ENCODE measurements around the gene ACSF3.
A peak's percentile ranks its signal among the peaks of the same experiment; 100 is the strongest.

Gene ACSF3

GRCh38 chr16:89123001-89123830 lies 29.6 kb downstream of the ACSF3 start:
- DNase-seq (ENCODE audit: low spot score) (no peak), FAIRE-seq (no peak)

DNA sequence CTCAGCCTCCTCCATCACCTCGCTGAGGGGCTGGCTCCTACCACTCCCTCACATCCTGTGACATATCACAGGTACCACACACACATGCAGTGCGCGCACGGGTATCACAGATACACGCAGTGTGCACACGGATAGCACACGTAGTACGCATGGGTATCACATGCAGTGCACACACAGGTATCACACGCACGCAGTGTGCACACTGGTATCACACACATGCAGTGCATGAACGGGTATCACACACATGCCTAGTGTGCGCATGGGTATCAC lies 30.1 kb downstream of the ACSF3 start:
- no peak for DNase-seq (ENCODE audit: low spot score)
- peak; percentile 93 for FAIRE-seq

- no peak for FAIRE-seq
- no peak for DNase-seq (ENCODE audit: low spot score)
Measured at GRCh38 chr16:89129378-89129777, 35.7 kb downstream of the ACSF3 start.

DNA sequence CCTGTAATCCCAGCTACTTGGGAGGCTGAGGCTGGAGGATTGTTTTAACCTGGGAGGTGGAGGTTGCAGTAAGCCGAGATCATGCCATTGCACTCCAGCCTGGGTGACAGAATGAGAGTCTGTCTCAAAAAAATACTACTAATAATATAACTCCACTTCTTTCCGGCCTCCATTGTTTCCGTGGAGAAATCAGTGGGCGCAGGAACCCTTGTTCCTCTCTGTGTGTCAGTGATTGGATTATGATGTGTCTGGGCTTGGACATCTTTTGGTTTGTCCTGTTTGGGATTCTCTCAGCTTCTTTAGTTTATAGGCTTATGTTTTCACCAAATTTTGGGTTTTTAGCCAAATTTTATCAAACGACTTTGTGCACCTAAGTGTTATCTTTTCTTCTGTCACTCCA lies 36.8 kb downstream of the ACSF3 start:
- DNase-seq (ENCODE audit: low spot score) (no peak), FAIRE-seq (no peak)

DNA sequence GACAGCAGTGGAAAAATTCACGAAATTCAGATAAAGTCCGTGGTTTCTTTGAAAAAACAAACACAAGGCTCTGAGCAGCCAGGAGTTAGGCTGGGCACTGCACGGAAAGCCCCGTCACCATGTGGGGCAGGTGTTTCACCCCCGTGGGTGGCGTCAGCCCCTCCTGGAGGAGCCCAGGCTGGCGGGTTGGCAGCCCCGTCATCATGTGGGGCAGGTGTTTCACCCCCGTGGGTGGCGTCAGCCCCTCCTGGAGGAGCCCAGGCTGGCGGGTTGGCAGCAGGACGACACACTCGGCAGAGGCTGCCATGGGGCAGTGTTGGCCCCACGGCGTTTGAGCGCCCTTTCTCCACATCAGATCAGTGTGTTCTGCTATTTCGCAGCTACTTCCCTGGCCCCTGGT lies 38.1 kb downstream of the ACSF3 start:
- DNase-seq (ENCODE audit: low spot score) (no peak), FAIRE-seq (no peak)

- FAIRE-seq: no peak
Measured at GRCh38 chr16:89132194-89133005, 38.7 kb downstream of the ACSF3 start.

GRCh38 chr16:89133457-89134127 lies 39.9 kb downstream of the ACSF3 start:
- FAIRE-seq: no peak
- DNase-seq (ENCODE audit: low spot score): no peak

More at GRCh38 chr16:89132194-89133005, 38.7 kb downstream of the ACSF3 start:
- DNase-seq (ENCODE audit: low spot score): no peak

GRCh38 chr16:89134269-89134668 lies 40.6 kb downstream of the ACSF3 start:
- FAIRE-seq: no peak

GRCh38 chr16:89135166-89135565 lies 41.5 kb downstream of the ACSF3 start:
- DNase-seq (ENCODE audit: low spot score) (no peak), FAIRE-seq (no peak)

More at GRCh38 chr16:89134269-89134668, 40.6 kb downstream of the ACSF3 start:
- no peak for DNase-seq (ENCODE audit: low spot score)

DNA sequence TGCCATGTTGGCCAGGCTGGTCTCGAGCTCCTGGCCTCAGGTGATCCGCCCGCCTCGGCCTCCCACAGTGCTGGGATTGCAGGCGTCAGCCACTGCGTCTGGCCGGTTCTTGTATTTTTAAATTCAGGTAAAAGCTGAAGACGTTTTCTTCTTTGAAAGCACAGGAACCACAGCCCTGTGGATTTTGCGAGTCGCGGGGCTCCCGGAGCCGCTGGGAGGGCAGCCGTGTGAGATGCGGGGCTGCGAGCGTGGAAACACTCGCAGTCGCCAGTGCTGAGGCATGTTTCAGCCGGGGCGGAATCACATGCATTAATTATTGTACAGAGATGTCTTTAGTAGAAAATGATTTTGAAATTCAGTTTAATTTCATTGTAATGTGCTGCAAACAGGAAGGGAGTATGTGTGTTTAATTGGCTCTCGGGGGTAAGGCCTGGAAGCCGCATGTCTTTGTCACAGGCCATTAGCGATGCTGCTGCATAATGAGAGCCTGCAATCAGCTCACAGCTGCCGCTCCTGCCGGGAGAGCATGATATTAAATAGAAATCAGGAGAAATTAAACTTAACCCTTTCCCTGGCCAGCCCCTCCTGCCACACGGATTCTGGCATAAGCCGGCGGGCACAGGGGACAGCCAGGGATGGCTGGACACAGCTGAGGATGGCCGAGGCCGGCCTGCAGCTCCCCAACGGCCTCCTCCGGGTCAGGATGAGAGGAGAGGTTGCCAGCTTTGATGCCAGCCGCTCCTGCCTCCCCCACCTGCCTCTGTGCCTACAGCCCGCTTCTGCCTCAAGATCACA lies 42.5 kb downstream of the ACSF3 start:
- FAIRE-seq (no peak), DNase-seq (ENCODE audit: low spot score) (no peak)

DNA sequence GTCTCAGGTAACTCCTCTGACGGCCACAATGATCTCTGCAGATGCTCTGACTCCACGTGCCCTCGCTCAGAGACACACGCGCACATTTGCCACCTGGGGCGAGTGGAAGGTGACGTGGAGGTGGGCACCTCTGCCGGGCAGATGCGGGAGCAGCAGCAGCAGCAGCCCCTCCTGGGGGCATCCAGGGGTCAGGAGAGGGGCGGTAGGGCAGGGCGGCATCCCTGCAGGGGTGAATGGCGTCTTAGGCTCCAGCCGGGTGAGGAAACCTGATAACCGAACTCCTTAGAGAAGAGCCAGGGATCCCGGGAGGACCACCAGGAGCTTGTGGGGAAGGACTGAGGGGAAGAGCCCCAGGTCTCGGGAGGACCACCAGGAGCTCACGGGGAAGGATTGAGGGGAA lies 43.3 kb downstream of the ACSF3 start:
- DNase-seq (ENCODE audit: low spot score): no peak
- no peak for FAIRE-seq

GRCh38 chr16:89137666-89138512 lies 44.2 kb downstream of the ACSF3 start:
- no peak for FAIRE-seq
- no peak for DNase-seq (ENCODE audit: low spot score)

DNA sequence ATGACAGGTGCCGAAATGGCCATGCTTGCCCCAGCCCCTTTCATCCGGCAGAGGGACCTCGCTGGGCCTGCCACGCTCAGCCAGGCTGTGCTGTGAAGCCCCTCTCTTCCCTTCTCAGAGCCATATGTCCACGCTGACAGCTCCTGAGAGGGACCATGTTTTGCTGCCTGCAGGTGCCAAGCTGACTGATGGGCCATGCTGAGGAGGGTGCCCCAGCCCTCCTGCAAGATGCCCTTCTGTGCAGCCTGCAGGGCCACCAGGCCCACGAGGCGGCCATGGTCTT lies 44.8 kb downstream of the ACSF3 start:
- FAIRE-seq: no peak
- no peak for DNase-seq (ENCODE audit: low spot score)

DNA sequence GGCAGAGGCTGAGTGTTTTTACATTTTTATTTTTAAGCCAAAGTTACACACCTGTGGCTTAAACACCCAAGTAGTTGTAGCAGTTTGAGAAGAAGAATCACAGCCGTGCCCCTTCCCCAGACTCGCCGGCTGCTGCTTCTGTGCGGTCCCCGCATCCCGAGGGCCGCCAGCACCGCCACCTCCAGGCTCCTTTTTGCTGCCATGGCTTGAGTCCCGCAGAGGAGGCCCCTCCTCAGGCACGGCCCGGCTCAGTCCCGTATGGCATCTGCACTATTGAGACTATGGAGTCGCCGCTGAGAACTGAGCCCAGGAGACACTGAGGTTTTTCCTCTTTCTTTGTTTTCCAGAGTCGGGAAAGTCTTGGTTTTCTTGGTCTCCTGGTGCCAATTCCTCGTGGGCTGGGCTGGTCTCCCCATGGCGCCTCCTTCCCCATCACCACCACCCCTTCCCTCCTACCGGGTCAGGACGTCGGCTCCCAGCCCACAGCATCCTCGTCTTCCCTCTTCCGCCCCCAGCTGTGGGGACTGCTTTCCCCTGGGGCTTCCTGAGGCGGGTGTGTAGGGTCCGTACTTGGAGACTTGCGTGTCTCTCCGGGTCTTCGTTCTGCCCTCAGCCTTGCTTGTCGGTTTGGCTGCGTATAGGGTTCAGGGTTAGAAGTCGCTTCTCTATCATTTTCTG lies 45.3 kb downstream of the ACSF3 start:
- FAIRE-seq: no peak

DNA sequence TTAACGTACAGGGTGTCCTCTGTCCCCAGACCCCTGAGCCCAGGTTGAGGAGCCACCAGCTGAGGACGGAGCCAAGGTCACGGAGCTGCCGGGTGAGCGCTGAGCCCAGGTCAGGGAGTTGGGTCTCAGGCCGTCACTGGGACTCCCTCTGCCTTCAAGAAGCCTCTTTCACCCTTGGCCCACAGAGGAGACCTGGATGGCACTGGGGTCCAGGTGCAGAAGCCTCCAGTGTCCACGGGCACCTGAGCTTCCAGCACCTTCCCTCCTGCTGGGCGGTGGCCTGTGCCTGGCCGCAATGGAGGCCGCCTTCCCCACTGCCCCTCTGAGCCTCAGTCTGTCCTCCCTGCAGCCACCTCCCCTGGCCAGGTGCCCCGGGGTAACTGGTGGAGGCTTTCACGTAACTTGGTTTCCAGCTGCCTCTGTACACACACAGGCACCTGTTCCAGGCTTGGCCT lies 46.3 kb downstream of the ACSF3 start:
- DNase-seq (ENCODE audit: low spot score): no peak
- FAIRE-seq: no peak

More for the DNA sequence above, 45.3 kb downstream of the ACSF3 start:
- DNase-seq (ENCODE audit: low spot score): no peak

DNA sequence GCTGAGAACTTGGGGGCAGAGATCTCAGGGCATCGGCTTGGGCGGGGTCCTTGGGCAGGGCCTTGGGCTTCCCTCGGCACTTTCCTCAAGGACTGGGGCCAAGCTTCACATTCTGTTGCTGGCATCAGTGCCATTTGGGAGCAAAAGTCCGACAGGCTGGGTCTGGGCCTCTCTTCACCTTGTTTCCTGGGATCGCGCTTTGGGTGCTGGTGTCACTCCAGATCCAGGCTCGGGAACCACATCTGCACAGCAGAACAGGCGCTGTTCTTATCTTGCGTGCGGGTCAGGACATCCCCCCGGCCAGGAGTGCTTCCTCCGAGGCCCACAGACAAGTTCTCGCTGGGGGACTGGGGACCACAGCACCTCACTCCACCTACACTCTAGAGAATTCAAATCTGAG lies 46.7 kb downstream of the ACSF3 start:
- FAIRE-seq: no peak
- DNase-seq (ENCODE audit: low spot score): no peak

- DNase-seq (ENCODE audit: low spot score) (no peak), FAIRE-seq (no peak)
Measured at GRCh38 chr16:89140981-89141883, 47.6 kb downstream of the ACSF3 start.

DNA sequence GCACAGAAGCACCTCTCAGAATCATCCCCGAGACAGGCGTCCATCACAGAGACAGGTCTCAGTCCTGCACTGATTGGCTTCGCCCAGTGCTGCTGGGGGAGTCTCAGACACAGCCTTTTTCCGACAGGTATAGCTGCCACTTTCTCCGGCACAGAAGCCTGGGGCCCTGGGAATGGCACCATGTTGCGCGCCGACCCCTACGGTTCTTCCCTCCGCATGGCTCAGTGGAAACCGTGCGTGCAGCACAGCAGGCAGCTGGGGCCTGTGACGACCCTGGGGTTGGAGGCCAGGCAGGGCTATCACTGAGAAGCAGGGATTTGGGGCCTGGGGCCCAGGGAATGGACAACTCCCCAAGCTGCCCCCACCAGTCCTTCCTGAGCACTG lies 48.2 kb downstream of the ACSF3 start:
- FAIRE-seq: no peak
- DNase-seq (ENCODE audit: low spot score): no peak
